HepG2 (cell line): ENCODE measurements around the gene ZSCAN31. TPM values are rescaled to one million over a fixed set of nuclear protein-coding genes. Genes with fewer than 3 reads are reported as not detected.

Experiments
- ATF7 ChIP-seq, 2 experiments: fragments of 450-650 bp in 1 of 2; sonication (generic) in 1 of 2; formaldehyde crosslinking in 1 of 2; IDR thresholded peaks; 2 replicates each; pipeline versions ENCODE4 v1.4.0 to v1.6.1; 2016 to 2020; ENCODE audit warnings: antibody characterized with exemption in 1 of 2, mild to moderate bottlenecking in 1 of 2, missing genetic modification reagents in 1 of 2
- ELF1 ChIP-seq: sonication (generic); formaldehyde crosslinking; IDR thresholded peaks from 2 replicates; pipeline ENCODE4 v1.4.0; 2020; ENCODE audit warnings: missing genetic modification reagents
- ESRRA ChIP-seq: sonication (generic); formaldehyde crosslinking; IDR thresholded peaks from 2 replicates; pipeline ENCODE4 v1.5.1; 2020; ENCODE audit warnings: mild to moderate bottlenecking, low read depth, missing genetic modification reagents
- FOXM1 ChIP-seq: sonication (generic); formaldehyde crosslinking; IDR thresholded peaks from 2 replicates; pipeline ENCODE4 v1.5.0; 2020; ENCODE audit warnings: missing genetic modification reagents
- HNRNPK ChIP-seq: fragments of 200-400 bp; formaldehyde crosslinking; IDR thresholded peaks from 2 replicates; pipeline ENCODE4 v1.6.1; 2018; ENCODE audit warnings: low read length, low read depth, moderate library complexity, mild to moderate bottlenecking; ENCODE audit not compliant: poor library complexity, severe bottlenecking
- LCORL ChIP-seq, 2 experiments: fragments of 450-650 bp in 1 of 2; sonication (generic) in 1 of 2; formaldehyde crosslinking in 1 of 2; IDR thresholded peaks; 2 replicates each; pipeline versions ENCODE4 v1.5.0 to v1.6.1; 2017 to 2020; ENCODE audit warnings: antibody characterized with exemption in 1 of 2, missing genetic modification reagents in 1 of 2
- RBM22 ChIP-seq: fragments of 200-400 bp; formaldehyde crosslinking; optimal IDR thresholded peaks from 2 replicates; pipeline ENCODE3; 2017; ENCODE audit warnings: mild to moderate bottlenecking, low read length, moderate library complexity
- SOX6 ChIP-seq, 2 experiments: fragments of 450-650 bp in 1 of 2; sonication (generic) in 1 of 2; formaldehyde crosslinking in 1 of 2; IDR thresholded peaks; 2 replicates each; pipeline versions ENCODE4 v1.4.0 to v1.6.1; 2017 to 2020; ENCODE audit warnings: antibody characterized with exemption in 1 of 2, mild to moderate bottlenecking in 1 of 2, missing genetic modification reagents in 1 of 2
- WIZ ChIP-seq: sonication (generic); formaldehyde crosslinking; IDR thresholded peaks from 2 replicates; pipeline ENCODE4 v1.5.1; 2020; ENCODE audit warnings: mild to moderate bottlenecking, missing genetic modification reagents
- XBP1 ChIP-seq: sonication (generic); formaldehyde crosslinking; IDR thresholded peaks from 2 replicates; pipeline ENCODE4 v1.5.0; 2020; ENCODE audit warnings: missing genetic modification reagents
- ZNF253 ChIP-seq: sonication (generic); formaldehyde crosslinking; IDR thresholded peaks from 2 replicates; pipeline ENCODE4 v1.8.0; 2022; ENCODE audit warnings: mild to moderate bottlenecking, missing genetic modification reagents, borderline replicate concordance
- ZNF350 ChIP-seq: sonication (generic); formaldehyde crosslinking; IDR thresholded peaks from 2 replicates; pipeline ENCODE4 v1.4.0; 2020; ENCODE audit warnings: mild to moderate bottlenecking, low read depth, missing genetic modification reagents, borderline replicate concordance
- ZNF484 ChIP-seq: sonication (generic); formaldehyde crosslinking; IDR thresholded peaks from 2 replicates; pipeline ENCODE4 v1.5.1; 2020; ENCODE audit warnings: mild to moderate bottlenecking, low read depth, missing genetic modification reagents, borderline replicate concordance
- polyA plus RNA-seq, 8 experiments: library from polyadenylated mRNA; depleted of rRNA in 3 of 8; stranded (reverse) in 7 of 8; unstranded in 1 of 8; fragments of >200 nt; fragmentation: Illumina TruSeq in 4 of 8; extraction: Trizol in 4 of 8; gene quantifications; 2 replicates each; pipeline versions ENCODE4 v1.2.1 to v1.2.3, GENCODE V29; 2011 to 2016; ENCODE audit warnings: low read depth in 4 of 8, missing spikeins in 1 of 8, mixed read lengths in 1 of 8; ENCODE audit not compliant: insufficient read depth in 1 of 8
- total RNA-seq, 5 experiments: library from RNA; depleted of rRNA; stranded (reverse); fragments of >200 nt; fragmentation: Illumina TruSeq; extraction: Trizol; gene quantifications; 2 replicates each; pipeline ENCODE4 v1.2.3, GENCODE V29; 2016; ENCODE audit warnings: low read depth in 1 of 5
- TF ChIP-seq, protein P1 (sequence below): fragments of 450-650 bp; IDR thresholded peaks from 2 replicates; pipeline ENCODE4 v1.6.1; 2017; ENCODE audit warnings: mild to moderate bottlenecking
- TF ChIP-seq, protein P2 (sequence below): sonication (generic); formaldehyde crosslinking; IDR thresholded peaks from 2 replicates; pipeline ENCODE4 v1.4.0; 2020; ENCODE audit warnings: missing genetic modification reagents
- TF ChIP-seq, protein P3 (sequence below): sonication (generic); formaldehyde crosslinking; IDR thresholded peaks from 2 replicates; pipeline ENCODE4 v1.4.0; 2020; ENCODE audit warnings: missing genetic modification reagents

The ZSCAN31 gene
- total and polyA plus RNA-seq, 2 of the 13 experiments (the other 11 are each of a cell fraction or from before 2014, with no cell fraction given), result 5.3 to 6.2 TPM

DNA sequence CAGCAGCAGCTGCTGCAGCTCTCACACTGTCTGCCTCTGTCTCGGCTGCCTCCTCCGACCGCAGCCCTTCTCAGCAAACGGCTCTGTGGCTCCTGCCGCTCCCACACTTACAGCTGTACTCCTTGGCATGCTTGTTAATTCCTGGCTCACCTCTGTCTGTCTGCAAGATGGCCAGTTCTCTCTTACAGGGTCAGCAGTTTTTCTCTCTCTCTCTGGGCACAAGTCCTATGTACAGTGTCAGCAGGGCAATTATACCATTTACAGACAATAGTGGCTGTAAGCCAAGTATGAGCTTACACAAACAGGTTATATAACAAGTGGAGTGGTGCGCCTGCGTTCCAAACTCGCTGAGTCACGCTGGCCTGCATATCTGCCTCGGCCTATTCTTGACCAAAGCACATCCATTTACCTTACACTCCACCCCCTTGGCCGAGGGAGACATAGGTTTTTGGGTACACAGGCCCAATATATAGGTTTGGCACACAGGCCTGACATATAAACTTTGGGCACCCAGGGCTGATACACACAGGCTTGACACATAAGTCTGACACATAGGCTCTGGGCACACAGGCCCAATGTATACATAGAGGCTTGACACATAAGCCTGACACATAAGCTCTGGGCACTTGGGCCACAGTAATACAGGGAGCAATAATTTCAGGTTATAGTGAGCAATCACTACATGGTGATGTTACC lies 18.2 kb upstream of the ZSCAN31 start (continued):
- no peak for TF ChIP-seq ZNF253 (CRISPR knock-in tag)
- no peak for TF ChIP-seq FOXM1 (CRISPR knock-in tag)
- TF ChIP-seq, protein P1, sequence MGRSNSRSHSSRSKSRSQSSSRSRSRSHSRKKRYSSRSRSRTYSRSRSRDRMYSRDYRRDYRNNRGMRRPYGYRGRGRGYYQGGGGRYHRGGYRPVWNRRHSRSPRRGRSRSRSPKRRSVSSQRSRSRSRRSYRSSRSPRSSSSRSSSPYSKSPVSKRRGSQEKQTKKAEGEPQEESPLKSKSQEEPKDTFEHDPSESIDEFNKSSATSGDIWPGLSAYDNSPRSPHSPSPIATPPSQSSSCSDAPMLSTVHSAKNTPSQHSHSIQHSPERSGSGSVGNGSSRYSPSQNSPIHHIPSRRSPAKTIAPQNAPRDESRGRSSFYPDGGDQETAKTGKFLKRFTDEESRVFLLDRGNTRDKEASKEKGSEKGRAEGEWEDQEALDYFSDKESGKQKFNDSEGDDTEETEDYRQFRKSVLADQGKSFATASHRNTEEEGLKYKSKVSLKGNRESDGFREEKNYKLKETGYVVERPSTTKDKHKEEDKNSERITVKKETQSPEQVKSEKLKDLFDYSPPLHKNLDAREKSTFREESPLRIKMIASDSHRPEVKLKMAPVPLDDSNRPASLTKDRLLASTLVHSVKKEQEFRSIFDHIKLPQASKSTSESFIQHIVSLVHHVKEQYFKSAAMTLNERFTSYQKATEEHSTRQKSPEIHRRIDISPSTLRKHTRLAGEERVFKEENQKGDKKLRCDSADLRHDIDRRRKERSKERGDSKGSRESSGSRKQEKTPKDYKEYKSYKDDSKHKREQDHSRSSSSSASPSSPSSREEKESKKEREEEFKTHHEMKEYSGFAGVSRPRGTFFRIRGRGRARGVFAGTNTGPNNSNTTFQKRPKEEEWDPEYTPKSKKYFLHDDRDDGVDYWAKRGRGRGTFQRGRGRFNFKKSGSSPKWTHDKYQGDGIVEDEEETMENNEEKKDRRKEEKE, result no peak
- TF ChIP-seq, protein P2, sequence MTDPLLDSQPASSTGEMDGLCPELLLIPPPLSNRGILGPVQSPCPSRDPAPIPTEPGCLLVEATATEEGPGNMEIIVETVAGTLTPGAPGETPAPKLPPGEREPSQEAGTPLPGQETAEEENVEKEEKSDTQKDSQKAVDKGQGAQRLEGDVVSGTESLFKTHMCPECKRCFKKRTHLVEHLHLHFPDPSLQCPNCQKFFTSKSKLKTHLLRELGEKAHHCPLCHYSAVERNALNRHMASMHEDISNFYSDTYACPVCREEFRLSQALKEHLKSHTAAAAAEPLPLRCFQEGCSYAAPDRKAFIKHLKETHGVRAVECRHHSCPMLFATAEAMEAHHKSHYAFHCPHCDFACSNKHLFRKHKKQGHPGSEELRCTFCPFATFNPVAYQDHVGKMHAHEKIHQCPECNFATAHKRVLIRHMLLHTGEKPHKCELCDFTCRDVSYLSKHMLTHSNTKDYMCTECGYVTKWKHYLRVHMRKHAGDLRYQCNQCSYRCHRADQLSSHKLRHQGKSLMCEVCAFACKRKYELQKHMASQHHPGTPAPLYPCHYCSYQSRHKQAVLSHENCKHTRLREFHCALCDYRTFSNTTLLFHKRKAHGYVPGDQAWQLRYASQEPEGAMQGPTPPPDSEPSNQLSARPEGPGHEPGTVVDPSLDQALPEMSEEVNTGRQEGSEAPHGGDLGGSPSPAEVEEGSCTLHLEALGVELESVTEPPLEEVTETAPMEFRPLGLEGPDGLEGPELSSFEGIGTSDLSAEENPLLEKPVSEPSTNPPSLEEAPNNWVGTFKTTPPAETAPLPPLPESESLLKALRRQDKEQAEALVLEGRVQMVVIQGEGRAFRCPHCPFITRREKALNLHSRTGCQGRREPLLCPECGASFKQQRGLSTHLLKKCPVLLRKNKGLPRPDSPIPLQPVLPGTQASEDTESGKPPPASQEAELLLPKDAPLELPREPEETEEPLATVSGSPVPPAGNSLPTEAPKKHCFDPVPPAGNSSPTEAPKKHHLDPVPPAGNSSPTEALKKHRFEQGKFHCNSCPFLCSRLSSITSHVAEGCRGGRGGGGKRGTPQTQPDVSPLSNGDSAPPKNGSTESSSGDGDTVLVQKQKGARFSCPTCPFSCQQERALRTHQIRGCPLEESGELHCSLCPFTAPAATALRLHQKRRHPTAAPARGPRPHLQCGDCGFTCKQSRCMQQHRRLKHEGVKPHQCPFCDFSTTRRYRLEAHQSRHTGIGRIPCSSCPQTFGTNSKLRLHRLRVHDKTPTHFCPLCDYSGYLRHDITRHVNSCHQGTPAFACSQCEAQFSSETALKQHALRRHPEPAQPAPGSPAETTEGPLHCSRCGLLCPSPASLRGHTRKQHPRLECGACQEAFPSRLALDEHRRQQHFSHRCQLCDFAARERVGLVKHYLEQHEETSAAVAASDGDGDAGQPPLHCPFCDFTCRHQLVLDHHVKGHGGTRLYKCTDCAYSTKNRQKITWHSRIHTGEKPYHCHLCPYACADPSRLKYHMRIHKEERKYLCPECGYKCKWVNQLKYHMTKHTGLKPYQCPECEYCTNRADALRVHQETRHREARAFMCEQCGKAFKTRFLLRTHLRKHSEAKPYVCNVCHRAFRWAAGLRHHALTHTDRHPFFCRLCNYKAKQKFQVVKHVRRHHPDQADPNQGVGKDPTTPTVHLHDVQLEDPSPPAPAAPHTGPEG (CRISPR knock-in tag), result no peak
- no peak for TF ChIP-seq ESRRA (CRISPR knock-in tag)
- no peak for TF ChIP-seq RBM22
- no peak for TF ChIP-seq ATF7 (IDR thresholded peaks at IDR 0.05)
- no peak for TF ChIP-seq ATF7 (CRISPR knock-in tag; IDR thresholded peaks at IDR 0.05)
- TF ChIP-seq SOX6 (IDR thresholded peaks at IDR 0.05), result no peak
- TF ChIP-seq SOX6 (CRISPR knock-in tag; IDR thresholded peaks at IDR 0.05), result peak; percentile 53
- TF ChIP-seq WIZ, result no peak
- TF ChIP-seq ZNF350 (CRISPR knock-in tag), result no peak
- TF ChIP-seq ZNF484 (CRISPR knock-in tag), result no peak
- TF ChIP-seq HNRNPK, result no peak
- TF ChIP-seq, protein P3, sequence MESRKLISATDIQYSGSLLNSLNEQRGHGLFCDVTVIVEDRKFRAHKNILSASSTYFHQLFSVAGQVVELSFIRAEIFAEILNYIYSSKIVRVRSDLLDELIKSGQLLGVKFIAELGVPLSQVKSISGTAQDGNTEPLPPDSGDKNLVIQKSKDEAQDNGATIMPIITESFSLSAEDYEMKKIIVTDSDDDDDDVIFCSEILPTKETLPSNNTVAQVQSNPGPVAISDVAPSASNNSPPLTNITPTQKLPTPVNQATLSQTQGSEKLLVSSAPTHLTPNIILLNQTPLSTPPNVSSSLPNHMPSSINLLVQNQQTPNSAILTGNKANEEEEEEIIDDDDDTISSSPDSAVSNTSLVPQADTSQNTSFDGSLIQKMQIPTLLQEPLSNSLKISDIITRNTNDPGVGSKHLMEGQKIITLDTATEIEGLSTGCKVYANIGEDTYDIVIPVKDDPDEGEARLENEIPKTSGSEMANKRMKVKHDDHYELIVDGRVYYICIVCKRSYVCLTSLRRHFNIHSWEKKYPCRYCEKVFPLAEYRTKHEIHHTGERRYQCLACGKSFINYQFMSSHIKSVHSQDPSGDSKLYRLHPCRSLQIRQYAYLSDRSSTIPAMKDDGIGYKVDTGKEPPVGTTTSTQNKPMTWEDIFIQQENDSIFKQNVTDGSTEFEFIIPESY (CRISPR knock-in tag), result peak; percentile 65
- TF ChIP-seq ELF1, result no peak
- no peak for TF ChIP-seq XBP1 (CRISPR knock-in tag)
- no peak for TF ChIP-seq LCORL (IDR thresholded peaks at IDR 0.05)
- no peak for TF ChIP-seq LCORL (CRISPR knock-in tag; IDR thresholded peaks at IDR 0.05)
